SU-DHL-6 (cell line): Measurements from ENCODE around the gene ERAP2.

ENCODE experiments used
- CTCF ChIP-seq: fragments of 200-600 bp; sonication (generic); IDR thresholded peaks from one replicate; pipeline ENCODE4 v1.5.1; 2017; ENCODE audit warnings: antibody characterized with exemption, mild to moderate bottlenecking, low read length, moderate library complexity; ENCODE audit not compliant: insufficient read depth, poor library complexity, severe bottlenecking
- EZH2phosphoT487 ChIP-seq: fragments of 200-600 bp; sonication (generic), shearing (Covaris generic); conservative IDR thresholded peaks from 2 replicates; pipeline ENCODE4 v1.6.1; 2018; ENCODE audit warnings: mild to moderate bottlenecking, antibody characterized with exemption, low read length, moderate library complexity, mixed read lengths

GRCh38 chr5:96936431-96937320 lies 60.4 kb downstream of the ERAP2 start:
- TF ChIP-seq CTCF: no peak
- no peak for TF ChIP-seq EZH2phosphoT487
